ENCODE data around the gene ZNF678. TPM values are rescaled to one million over a fixed set of nuclear protein-coding genes. Genes with fewer than 3 reads are reported as not detected.
"Not testable (repeated sequence)": the region's sequence is repeated elsewhere in the genome, so short reads cannot be mapped to it uniquely, and the experiment has no call there.

Gene ZNF678
- total RNA-seq, 2 donors from 2014 or later, result 5.3 to 10.3 TPM

GRCh38 chr1:227603327-227603726, 40.0 kb downstream of the ZNF678 start:
- H3K9me3 Mint-ChIP-seq, result peaks cover 25% of the 10 kb centered on the region

GRCh38 chr1:227604446-227604845, 41.1 kb downstream of the ZNF678 start:
- H3K36me3 Mint-ChIP-seq (ENCODE audit: low read depth), result peaks cover 31% of the 10 kb centered on the region

More at GRCh38 chr1:227603327-227603726, 40.0 kb downstream of the ZNF678 start:
- no peaks in the 10 kb centered on the region for H3K27me3 Mint-ChIP-seq
- no peaks in the 10 kb centered on the region for H3K4me1 Mint-ChIP-seq
- no peak overlapping the region for H3K4me3 Mint-ChIP-seq
- H3K36me3 Mint-ChIP-seq (ENCODE audit: low read depth), result peaks cover 38% of the 10 kb centered on the region
- no peak for ATAC-seq (replicated peaks)
- H3K27ac Mint-ChIP-seq, result no peak overlapping the region

GRCh38 chr1:227606271-227606670, 42.9 kb downstream of the ZNF678 start:
- not testable (repeated sequence) for ATAC-seq (replicated peaks); H3K4me1 Mint-ChIP-seq; H3K27ac Mint-ChIP-seq; H3K27me3 Mint-ChIP-seq; H3K4me3 Mint-ChIP-seq; H3K9me3 Mint-ChIP-seq
- H3K36me3 Mint-ChIP-seq (ENCODE audit: low read depth), result peaks cover 38% of the 10 kb centered on the region

More at GRCh38 chr1:227604446-227604845, 41.1 kb downstream of the ZNF678 start:
- H3K9me3 Mint-ChIP-seq, result peaks cover 17% of the 10 kb centered on the region
- no peak for ATAC-seq (replicated peaks)
- no peak overlapping the region for H3K27ac Mint-ChIP-seq
- H3K4me1 Mint-ChIP-seq, result no peaks in the 10 kb centered on the region
- H3K4me3 Mint-ChIP-seq, result no peak overlapping the region
- H3K27me3 Mint-ChIP-seq, result no peaks in the 10 kb centered on the region

- peaks cover 10% of the 10 kb centered on the region for H3K9me3 Mint-ChIP-seq
- H3K4me3 Mint-ChIP-seq, result no peak overlapping the region
- H3K27ac Mint-ChIP-seq, result no peak overlapping the region
- no peaks in the 10 kb centered on the region for H3K27me3 Mint-ChIP-seq
- peaks cover 49% of the 10 kb centered on the region for H3K36me3 Mint-ChIP-seq (ENCODE audit: low read depth)
- no peaks in the 10 kb centered on the region for H3K4me1 Mint-ChIP-seq
- ATAC-seq (replicated peaks), result no peak
These were observed 44.1 kb downstream of the ZNF678 start for GRCh38 chr1:227607336-227607898.

GRCh38 chr1:227612658-227613057, 49.3 kb downstream of the ZNF678 start:
- no peak overlapping the region for H3K4me3 Mint-ChIP-seq
- H3K27me3 Mint-ChIP-seq, result no peaks in the 10 kb centered on the region
- ATAC-seq (replicated peaks), result no peak
- H3K9me3 Mint-ChIP-seq, result peaks cover 23% of the 10 kb centered on the region
- peaks cover 72% of the 10 kb centered on the region for H3K36me3 Mint-ChIP-seq (ENCODE audit: low read depth)
- H3K27ac Mint-ChIP-seq, result no peak overlapping the region
- H3K4me1 Mint-ChIP-seq, result no peaks in the 10 kb centered on the region

- Mint-ChIP-seq H3K36me3 (ENCODE audit: low read depth) (peaks cover 75% of the 10 kb centered on the region), H3K27ac (no peak overlapping the region), H3K27me3 (no peaks in the 10 kb centered on the region), H3K4me3 (no peak overlapping the region), H3K9me3 (peaks cover 23% of the 10 kb centered on the region), H3K4me1 (no peaks in the 10 kb centered on the region)
- no peak for ATAC-seq (replicated peaks)
These were observed 50.2 kb downstream of the ZNF678 start for GRCh38 chr1:227613526-227613925.

- Mint-ChIP-seq H3K4me3 (no peak overlapping the region), H3K4me1 (peaks cover 5% of the 10 kb centered on the region), H3K27me3 (no peaks in the 10 kb centered on the region), H3K9me3 (peaks cover 32% of the 10 kb centered on the region), H3K27ac (no peak overlapping the region), H3K36me3 (ENCODE audit: low read depth) (peaks cover 49% of the 10 kb centered on the region)
- ATAC-seq (replicated peaks), result no peak
These were observed 57.9 kb downstream of the ZNF678 start for GRCh38 chr1:227621211-227621610.

- peaks cover 5% of the 10 kb centered on the region for H3K4me1 Mint-ChIP-seq
- peaks cover 48% of the 10 kb centered on the region for H3K36me3 Mint-ChIP-seq (ENCODE audit: low read depth)
- H3K4me3 Mint-ChIP-seq, result no peak overlapping the region
- no peaks in the 10 kb centered on the region for H3K27me3 Mint-ChIP-seq
- H3K27ac Mint-ChIP-seq, result no peak overlapping the region
- ATAC-seq (replicated peaks), result no peak
- H3K9me3 Mint-ChIP-seq, result peaks cover 35% of the 10 kb centered on the region
These were observed 59.6 kb downstream of the ZNF678 start for GRCh38 chr1:227622739-227623475.

- peaks cover 39% of the 10 kb centered on the region for H3K9me3 Mint-ChIP-seq
- peaks cover 49% of the 10 kb centered on the region for H3K36me3 Mint-ChIP-seq (ENCODE audit: low read depth)
- no peaks in the 10 kb centered on the region for H3K4me1 Mint-ChIP-seq
- ATAC-seq (replicated peaks), result no peak
- no peaks in the 10 kb centered on the region for H3K27me3 Mint-ChIP-seq
- H3K4me3 Mint-ChIP-seq, result no peak overlapping the region
- H3K27ac Mint-ChIP-seq, result no peak overlapping the region
These were observed 69.0 kb downstream of the ZNF678 start for GRCh38 chr1:227632325-227632724.

GRCh38 chr1:227635596-227635995, 72.2 kb downstream of the ZNF678 start:
- peaks cover 39% of the 10 kb centered on the region for H3K9me3 Mint-ChIP-seq
- H3K4me3 Mint-ChIP-seq, result no peak overlapping the region
- peaks cover 54% of the 10 kb centered on the region for H3K36me3 Mint-ChIP-seq (ENCODE audit: low read depth)
- no peaks in the 10 kb centered on the region for H3K4me1 Mint-ChIP-seq
- no peak for ATAC-seq (replicated peaks)
- no peak overlapping the region for H3K27ac Mint-ChIP-seq
- H3K27me3 Mint-ChIP-seq, result no peaks in the 10 kb centered on the region

- Mint-ChIP-seq H3K4me3 (no peak overlapping the region), H3K27ac (no peak overlapping the region), H3K36me3 (ENCODE audit: low read depth) (peaks cover 67% of the 10 kb centered on the region), H3K9me3 (peaks cover 32% of the 10 kb centered on the region), H3K4me1 (no peaks in the 10 kb centered on the region), H3K27me3 (no peaks in the 10 kb centered on the region)
- no peak for ATAC-seq (replicated peaks)
These were observed 91.1 kb downstream of the ZNF678 start for GRCh38 chr1:227654431-227654830.

- no peak overlapping the region for H3K4me3 Mint-ChIP-seq
- no peaks in the 10 kb centered on the region for H3K4me1 Mint-ChIP-seq
- no peaks in the 10 kb centered on the region for H3K27me3 Mint-ChIP-seq
- H3K27ac Mint-ChIP-seq, result no peak overlapping the region
- peaks cover 31% of the 10 kb centered on the region for H3K9me3 Mint-ChIP-seq
- ATAC-seq (replicated peaks), result no peak
- H3K36me3 Mint-ChIP-seq (ENCODE audit: low read depth), result peaks cover 65% of the 10 kb centered on the region
These were observed 91.7 kb downstream of the ZNF678 start for GRCh38 chr1:227654858-227655752.

GRCh38 chr1:227661495-227661894, 98.1 kb downstream of the ZNF678 start:
- no peak for ATAC-seq (replicated peaks)
- Mint-ChIP-seq H3K9me3 (peaks cover 30% of the 10 kb centered on the region), H3K4me1 (no peaks in the 10 kb centered on the region), H3K27ac (no peak overlapping the region), H3K27me3 (no peaks in the 10 kb centered on the region), H3K4me3 (no peak overlapping the region), H3K36me3 (ENCODE audit: low read depth) (peaks cover 30% of the 10 kb centered on the region)

- H3K27me3 Mint-ChIP-seq, result no peaks in the 10 kb centered on the region
- ATAC-seq (replicated peaks), result no peak
- no peaks in the 10 kb centered on the region for H3K4me1 Mint-ChIP-seq
- H3K4me3 Mint-ChIP-seq, result no peak overlapping the region
- peaks cover 30% of the 10 kb centered on the region for H3K36me3 Mint-ChIP-seq (ENCODE audit: low read depth)
- peaks cover 35% of the 10 kb centered on the region for H3K9me3 Mint-ChIP-seq
- no peak overlapping the region for H3K27ac Mint-ChIP-seq
These were observed 99.6 kb downstream of the ZNF678 start for GRCh38 chr1:227662933-227663332.
